H1 (cell line): Measurements from ENCODE around the gene ABHD4.

ENCODE experiments used
- CTCF ChIP-seq, 3 experiments: IDR thresholded peaks; 1 replicate in 2 of 3; 2 replicates in 1 of 3; pipeline versions ENCODE4 v1.5.1 to v1.6.1; 2011; ENCODE audit warnings: low read length in 3 of 3, mild to moderate bottlenecking in 3 of 3, inconsistent platforms in 2 of 3, low read depth in 1 of 3, moderate library complexity in 1 of 3; ENCODE audit not compliant: insufficient read depth in 1 of 3; ENCODE audit errors: control extremely low read depth in 1 of 3
- FOSL1 ChIP-seq: IDR thresholded peaks from 2 replicates; pipeline ENCODE4 v1.6.1; 2011; ENCODE audit warnings: mild to moderate bottlenecking, low read depth, low read length, moderate library complexity; ENCODE audit not compliant: insufficient read depth
- KDM5A ChIP-seq: fragments of 200-600 bp; IDR thresholded peaks from 2 replicates; pipeline ENCODE4 v1.7.1; 2012; ENCODE audit warnings: mild to moderate bottlenecking, low read length, inconsistent platforms, mixed read lengths
- SIX5 ChIP-seq: IDR thresholded peaks from 2 replicates; pipeline ENCODE4 v1.6.1; 2011; ENCODE audit warnings: mild to moderate bottlenecking, low read depth, low read length
- SP1 ChIP-seq: IDR thresholded peaks from 2 replicates; pipeline ENCODE4 v1.6.1; 2011; ENCODE audit warnings: low read depth, low read length

- TF ChIP-seq SIX5 = no peak
- no peak for TF ChIP-seq FOSL1
- no peak for TF ChIP-seq CTCF (IDR thresholded peaks at IDR 0.05; ENCODE audit: control extremely low read depth in 1 of 3, insufficient read depth in 1 of 3, low read depth in 1 of 3, low read length in 3 of 3)
- no peak for TF ChIP-seq SP1
- no peak for TF ChIP-seq KDM5A
Measured at GRCh38 chr14:22560662-22561365, 37.3 kb upstream of the ABHD4 start.
